ENCODE data around the gene GDF7.

Gene GDF7

GRCh38 chr2:20646446-20646845 lies 20.5 kb upstream of the GDF7 start:
- no peak for DNase-seq

DNA sequence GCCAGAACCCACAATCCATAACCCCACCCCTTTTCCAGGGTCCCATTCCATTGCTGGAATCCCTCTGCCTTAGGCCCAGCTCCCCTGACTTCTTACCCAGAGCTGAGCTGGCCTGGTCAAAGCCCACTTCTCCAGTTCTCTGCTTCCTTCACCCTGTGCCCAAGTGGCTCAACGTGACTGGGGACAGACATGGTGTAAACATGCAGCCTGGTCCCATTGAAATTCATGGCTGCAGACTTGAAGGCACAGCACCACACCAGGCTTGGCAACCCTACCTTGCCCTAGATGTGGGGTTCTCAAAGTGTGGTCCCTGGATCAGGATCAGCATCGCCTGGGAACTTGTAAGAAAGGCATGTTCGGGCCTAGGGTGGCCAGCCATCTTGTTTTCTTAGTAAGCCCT lies 19.7 kb upstream of the GDF7 start:
- DNase-seq: no peak

DNA sequence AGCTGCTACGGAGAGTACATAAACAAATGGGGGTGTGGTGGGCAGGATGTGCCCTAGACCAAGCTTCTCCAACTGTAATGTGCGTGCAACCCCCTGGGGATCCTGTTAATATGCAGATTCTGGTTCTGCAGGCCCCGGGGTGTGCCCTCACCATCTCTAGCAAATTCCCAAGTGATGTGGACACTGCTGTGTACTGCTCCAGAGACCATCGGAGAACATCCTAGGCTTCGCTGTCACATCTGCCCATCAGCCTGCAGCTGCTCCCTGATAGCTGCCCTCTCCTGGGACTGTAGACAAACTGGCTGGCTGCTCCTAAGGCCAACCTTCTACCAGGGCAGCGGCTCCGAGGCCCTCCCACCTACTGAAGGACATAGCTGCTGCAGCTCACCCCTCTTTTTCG lies 19.2 kb upstream of the GDF7 start:
- DNase-seq: no peak

DNA sequence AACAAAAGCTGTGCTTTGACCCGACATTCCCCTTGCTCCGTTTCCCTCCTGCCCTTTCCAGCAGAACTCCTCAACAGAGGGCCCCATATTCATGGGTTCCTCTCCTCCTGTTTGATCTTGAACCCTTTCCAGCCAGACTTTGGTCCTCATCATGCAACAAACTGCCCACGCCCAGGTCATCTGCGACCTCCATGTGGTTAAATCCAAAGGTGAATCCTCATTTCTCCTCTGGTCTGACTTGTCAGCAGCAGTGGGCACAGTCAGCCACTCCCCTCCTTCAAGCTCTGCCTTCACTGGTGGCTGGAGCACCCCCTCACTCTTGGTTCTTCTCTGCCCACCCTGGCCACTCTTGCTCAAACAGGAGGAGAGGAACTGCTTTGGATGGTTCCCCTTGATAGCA lies 18.7 kb upstream of the GDF7 start:
- no peak for DNase-seq

GRCh38 chr2:20648831-20649230 lies 18.1 kb upstream of the GDF7 start:
- no peak for DNase-seq

DNA sequence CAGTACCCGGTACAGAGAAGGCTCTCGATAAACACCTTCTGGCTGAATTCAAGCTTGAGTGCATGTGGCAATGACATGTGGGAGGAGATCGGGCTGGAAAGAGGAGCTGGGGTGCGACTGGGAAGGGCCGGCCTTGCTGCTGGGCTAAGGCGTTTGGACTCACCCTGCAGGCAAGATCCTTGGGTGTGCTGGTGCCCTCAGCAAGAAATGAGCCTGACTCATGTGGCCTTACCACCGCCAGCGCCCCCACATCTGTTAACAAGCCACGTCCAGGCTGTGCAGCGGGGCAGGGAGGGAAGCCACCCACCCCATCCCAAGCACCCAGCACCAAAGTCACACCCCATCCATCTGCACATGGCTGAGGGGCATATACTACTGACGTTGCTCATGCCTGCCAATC lies 17.4 kb upstream of the GDF7 start:
- DNase-seq: no peak

- DNase-seq: no peak
Observed at GRCh38 chr2:20649976-20650375, 17.0 kb upstream of the GDF7 start.

DNA sequence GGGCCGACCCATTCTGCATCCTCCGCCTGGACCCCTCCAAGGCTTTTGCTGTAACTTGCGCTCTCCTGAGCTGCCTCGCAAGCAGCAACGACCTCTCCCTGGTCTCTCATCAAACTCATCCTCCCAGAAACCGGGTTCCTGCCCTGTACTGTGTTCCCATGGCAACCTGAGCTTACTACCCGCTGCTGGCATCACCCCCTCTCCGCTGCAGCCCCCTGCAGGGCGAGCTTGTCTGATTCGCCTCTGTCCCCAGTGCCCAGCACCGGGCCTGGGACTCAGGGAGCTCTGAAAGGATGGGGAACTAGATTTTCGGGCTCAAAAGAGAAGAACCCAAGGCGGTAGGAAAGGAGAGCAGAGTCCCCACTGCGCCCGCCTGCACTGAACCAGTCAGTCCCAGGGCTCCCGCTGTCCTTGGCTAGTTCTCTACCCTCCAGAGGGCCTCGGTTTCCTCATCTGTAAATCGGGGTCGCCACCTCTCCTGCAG lies 16.5 kb upstream of the GDF7 start:
- no peak for DNase-seq

- DNase-seq: peak; percentile 91
Observed at GRCh38 chr2:20650877-20651730, 15.8 kb upstream of the GDF7 start, which contains the start of gene HS1BP3. TSS of gene HS1BP3 (minus strand) at chr2:20651098. CDS start at chr2:20651063, 35 bp downstream.

DNA sequence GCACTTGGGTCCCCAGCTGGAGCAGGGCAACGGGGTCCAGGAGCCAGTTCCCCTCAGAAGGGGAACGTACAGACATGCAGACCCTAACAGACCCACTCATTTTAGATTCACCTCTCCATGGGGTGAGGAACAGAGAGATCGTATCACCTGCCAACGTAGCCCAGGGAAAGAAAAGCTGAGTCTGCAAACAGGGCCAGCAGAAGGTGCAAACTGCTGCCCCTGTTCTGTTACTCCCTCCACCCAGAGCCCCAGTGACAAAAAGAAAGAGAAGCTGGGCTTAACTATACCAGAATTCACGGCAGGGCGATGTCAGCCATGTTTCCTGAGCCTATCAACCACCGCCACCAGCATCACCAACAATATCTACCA lies 15.2 kb upstream of the GDF7 start:
- no peak for DNase-seq

DNA sequence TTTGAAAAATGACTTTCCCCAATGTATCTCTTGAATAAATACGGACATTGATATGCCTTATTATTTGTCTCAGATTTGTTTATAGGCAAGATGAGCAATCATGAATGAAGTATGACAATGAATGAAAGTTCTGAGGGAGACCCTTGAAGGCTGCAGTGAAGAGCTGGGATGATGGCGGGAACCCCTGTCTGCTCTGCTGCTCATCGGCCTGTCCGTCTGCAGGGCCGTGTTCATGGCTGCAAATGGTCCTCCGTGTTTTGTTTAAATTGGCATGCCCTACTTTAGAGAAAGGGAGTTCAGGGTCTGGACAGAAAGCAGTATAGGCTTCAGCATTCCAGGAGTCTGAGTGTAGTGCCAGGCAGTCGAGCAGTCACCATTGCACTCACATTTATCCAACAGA lies 14.8 kb upstream of the GDF7 start:
- no peak for DNase-seq

DNA sequence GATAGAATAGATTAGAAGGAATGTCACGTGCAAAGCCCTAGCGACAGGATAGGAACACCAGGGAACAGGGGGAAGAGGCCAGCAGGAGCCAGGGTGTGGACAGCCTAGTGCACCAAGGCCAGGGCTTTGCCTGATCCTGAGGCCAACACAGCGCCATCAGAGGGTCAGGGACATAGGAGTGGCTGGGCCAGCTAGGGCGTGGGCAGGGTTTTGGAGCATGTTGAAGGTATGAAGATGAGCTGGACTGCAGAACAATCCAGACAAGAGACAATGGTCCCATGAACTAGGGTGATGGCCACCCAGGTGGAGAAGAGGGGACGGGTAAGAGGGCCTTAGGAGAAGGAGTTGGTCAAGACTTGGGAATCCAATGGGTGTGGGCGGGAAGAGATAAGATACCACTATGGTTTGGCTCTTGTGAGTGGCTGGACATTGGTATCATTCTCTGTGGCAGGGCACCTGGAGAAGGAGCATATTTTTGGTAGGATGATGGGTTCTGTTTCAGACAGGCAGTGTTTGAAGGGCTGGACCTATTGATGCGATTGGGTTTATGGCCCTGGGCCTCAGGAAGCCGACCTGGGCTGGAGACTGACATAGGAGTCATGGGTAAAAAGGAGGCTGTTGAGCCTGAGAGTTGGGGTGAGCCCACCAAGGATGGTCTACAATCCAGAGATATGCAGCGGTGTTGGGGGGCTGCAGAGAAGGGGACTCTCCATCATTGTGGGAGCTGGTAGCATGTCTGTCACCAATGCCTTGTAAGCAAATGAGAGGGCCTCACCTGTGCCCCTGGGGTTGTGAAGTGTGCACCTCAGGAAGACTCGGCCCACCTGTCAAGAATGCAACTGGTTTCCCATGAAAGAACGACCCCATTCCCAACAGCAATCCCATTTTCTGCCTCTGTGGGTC lies 14.0 kb upstream of the GDF7 start:
- DNase-seq: no peak

GRCh38 chr2:20653695-20654534 lies 13.0 kb upstream of the GDF7 start:
- no peak for DNase-seq

GRCh38 chr2:20654535-20654813 lies 12.5 kb upstream of the GDF7 start:
- no peak for DNase-seq

DNA sequence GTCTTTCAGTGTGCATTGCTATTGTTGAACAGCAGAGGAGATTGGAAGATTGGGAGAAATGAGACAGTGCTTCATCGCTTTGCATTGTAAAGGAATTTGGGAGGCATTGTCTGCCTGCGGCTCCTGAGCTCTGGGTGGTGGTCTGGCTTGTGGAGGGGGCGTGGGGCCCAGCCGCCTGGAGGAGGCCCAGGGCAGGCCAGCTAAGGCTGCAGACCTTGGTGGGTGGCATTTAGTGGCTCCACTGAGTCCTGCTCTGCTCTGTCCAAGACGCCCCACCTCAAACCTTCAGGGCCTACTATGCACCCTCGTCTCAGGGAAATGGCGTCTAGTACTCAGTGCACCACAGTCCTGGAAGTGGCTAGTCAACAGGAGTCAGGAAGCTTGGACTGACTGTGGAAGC lies 10.4 kb upstream of the GDF7 start:
- DNase-seq: no peak

DNA sequence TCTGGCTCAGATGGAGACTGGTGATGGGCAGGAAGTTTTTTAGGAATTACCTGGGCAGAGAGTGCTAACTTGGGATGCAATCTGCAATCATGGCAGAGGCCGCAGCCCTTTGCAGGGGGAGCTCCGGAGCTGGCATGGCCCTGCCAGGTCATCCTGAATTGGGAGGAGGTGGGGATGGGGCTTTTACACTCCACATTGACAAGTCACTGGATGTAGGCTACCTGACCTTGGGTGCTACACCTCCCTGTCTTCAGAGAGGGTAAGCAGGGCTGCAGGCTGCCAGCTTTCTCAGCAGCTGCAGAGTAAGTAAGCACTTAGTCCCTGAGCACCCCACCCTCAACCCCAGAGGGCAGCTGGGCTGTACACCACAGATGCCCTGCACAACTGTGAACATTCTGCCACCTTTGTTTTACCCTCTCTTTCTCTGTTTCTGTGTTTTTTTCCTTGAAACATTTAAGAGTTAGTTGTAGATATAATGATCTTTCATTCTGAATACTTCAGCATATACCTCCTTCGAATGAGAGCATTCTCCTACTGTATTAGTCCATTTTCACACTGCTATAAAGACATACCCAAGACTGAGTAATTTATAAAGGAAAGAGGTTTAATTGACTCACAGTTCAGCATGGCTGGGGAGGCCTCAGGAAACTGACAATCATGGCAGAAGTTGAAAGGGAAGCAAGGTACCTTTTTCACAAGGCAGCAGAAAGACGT lies 9.3 kb upstream of the GDF7 start:
- DNase-seq: no peak

GRCh38 chr2:20660506-20661420 lies 6.2 kb upstream of the GDF7 start:
- DNase-seq: no peak

DNA sequence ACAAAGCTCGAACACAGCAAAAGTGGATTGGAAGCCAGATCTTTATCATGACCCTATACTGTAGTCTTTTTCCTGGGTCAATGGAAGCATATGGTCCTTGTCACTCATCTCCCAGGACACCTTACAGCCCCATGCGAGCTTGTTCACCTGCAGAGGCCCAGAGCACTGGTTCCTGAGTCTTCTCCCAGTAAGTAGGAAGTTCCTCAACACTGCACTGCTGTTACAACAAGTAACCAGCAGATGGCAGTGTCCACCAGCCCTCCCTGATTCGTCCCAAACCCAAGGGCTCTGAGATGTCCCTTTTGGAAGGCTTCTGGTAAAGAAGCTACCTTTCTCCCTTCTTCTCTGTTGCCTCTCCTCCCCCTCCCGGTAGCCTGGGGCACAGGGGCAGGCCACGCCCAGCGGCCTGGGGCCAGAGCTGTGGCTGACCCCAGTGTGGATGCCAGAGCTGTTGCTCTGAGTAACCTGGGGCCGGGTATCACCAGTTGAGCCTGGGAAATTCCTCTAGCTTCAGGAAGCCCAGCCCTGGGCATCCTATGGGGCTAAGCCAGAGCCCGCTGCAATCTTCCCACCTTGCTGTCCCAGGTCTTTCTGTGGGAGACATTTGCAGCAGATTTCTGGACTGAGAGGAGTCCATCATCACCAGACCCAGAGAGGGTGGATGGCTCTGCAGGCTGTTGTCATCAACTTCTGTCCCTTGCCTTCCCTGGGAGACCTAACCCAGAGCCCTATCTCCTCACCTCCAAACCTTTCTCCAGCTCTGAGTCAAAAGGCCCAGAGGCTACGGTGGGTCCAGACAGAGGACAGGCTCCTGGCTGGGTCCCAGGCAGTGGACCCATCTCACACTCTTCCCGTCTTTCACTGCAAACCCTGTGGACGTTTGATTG lies 5.3 kb upstream of the GDF7 start:
- DNase-seq: no peak

GRCh38 chr2:20662308-20662937 lies 4.5 kb upstream of the GDF7 start:
- no peak for DNase-seq

Measured in activated gamma-delta T cell (primary cell).